IMR-90 (cell line): ENCODE results near the gene PVALEF. TPM values are rescaled to one million over a fixed set of nuclear protein-coding genes. Genes with fewer than 3 reads are reported as not detected.

Experiments used
- ATAC-seq: fragments of 200-7000 bp; cut with Tn5 transposase; 2 replicates; pipeline ENCODE4 v1.9.1; 2020; ENCODE audit warnings: low read depth, mild to moderate bottlenecking, moderate library complexity
- BruUV-seq: library from RNA; stranded (reverse); fragments of 400-500 nt; replicated peaks from 2 replicates; lab custom pipeline; 2021; lab: Mats Ljungman, UMichigan
- CTCF ChIA-PET: fragments of 300-600 bp; formaldehyde crosslinking; extraction: SDS; loops from one replicate; lab custom pipeline; 2021; ENCODE audit warnings: antibody characterized with exemption; lab: Yijun Ruan, JAX
- POLR2A ChIA-PET: fragments of 300-600 bp; sonication (Branson Sonifier 250); formaldehyde crosslinking; loops from one replicate; lab custom pipeline; 2022; ENCODE audit warnings: antibody characterized with exemption; ENCODE audit not compliant: unreplicated experiment; lab: Charles Lee
- DNase-seq: peaks from one replicate; pipeline ENCODE4 v3.0.0; 2013
- H2AFZ ChIP-seq: replicated peaks from 2 replicates; pipeline ENCODE3; 2013; ENCODE audit warnings: low read length, mild to moderate bottlenecking; ENCODE audit not compliant: poor library complexity
- H2AK5ac ChIP-seq: 2 replicates; pipeline ENCODE4 v1.6.1; 2013; ENCODE audit warnings: low read depth, low read length, inconsistent platforms
- H2AK9ac ChIP-seq: replicated peaks from 2 replicates; pipeline ENCODE3; 2013; ENCODE audit warnings: mild to moderate bottlenecking, low read depth, low read length, moderate library complexity; ENCODE audit not compliant: poor library complexity
- H2BK120ac ChIP-seq: 2 replicates; pipeline ENCODE4 v1.6.1; 2013; ENCODE audit warnings: low read depth, low read length, inconsistent platforms
- H2BK15ac ChIP-seq: 3 replicates; pipeline ENCODE4 v1.6.1; 2013; ENCODE audit warnings: low read depth, low read length, inconsistent platforms
- H2BK20ac ChIP-seq: 2 replicates; pipeline ENCODE4 v1.6.1; 2013; ENCODE audit warnings: low read depth, mild to moderate bottlenecking, inconsistent platforms, low read length, moderate library complexity
- H2BK5ac ChIP-seq: 2 replicates; pipeline ENCODE4 v1.6.1; 2013; ENCODE audit warnings: mild to moderate bottlenecking, low read depth, low read length, inconsistent platforms; ENCODE audit not compliant: poor library complexity, severe bottlenecking
- H3K14ac ChIP-seq: replicated peaks from 2 replicates; pipeline ENCODE4 v1.6.1; 2013; ENCODE audit warnings: low read depth, low read length, inconsistent platforms
- H3K18ac ChIP-seq: 2 replicates; pipeline ENCODE4 v1.6.1; 2013; ENCODE audit warnings: low read depth, low read length, control low read depth
- H3K23ac ChIP-seq: 2 replicates; pipeline ENCODE4 v1.6.1; 2013; ENCODE audit warnings: low read depth, low read length, inconsistent platforms
- H3K27ac ChIP-seq: 2 replicates; pipeline ENCODE4 v1.5.1; 2013; ENCODE audit warnings: mild to moderate bottlenecking, control low read depth, low read length; ENCODE audit not compliant: insufficient read depth
- H3K27me3 ChIP-seq: 2 replicates; pipeline ENCODE4 v1.6.1; 2013; ENCODE audit warnings: low read length; ENCODE audit not compliant: control insufficient read depth, insufficient read depth
- H3K36me3 ChIP-seq: 2 replicates; pipeline ENCODE4 v1.6.1; 2013; ENCODE audit warnings: low read length, mixed read lengths; ENCODE audit not compliant: control insufficient read depth, insufficient read depth
- H3K4ac ChIP-seq: 2 replicates; pipeline ENCODE4 v1.6.1; 2013; ENCODE audit warnings: low read depth, low read length, inconsistent platforms
- H3K4me1 ChIP-seq: 2 replicates; pipeline ENCODE4 v1.6.1; 2013; ENCODE audit warnings: low read length, mixed read lengths; ENCODE audit not compliant: control insufficient read depth, insufficient read depth
- H3K4me2 ChIP-seq: 2 replicates; pipeline ENCODE4 v1.6.1; 2013; ENCODE audit warnings: low read depth, mild to moderate bottlenecking, control low read depth, low read length, moderate library complexity
- H3K4me3 ChIP-seq: 2 replicates; pipeline ENCODE4 v1.5.1; 2013; ENCODE audit warnings: low read depth, mild to moderate bottlenecking, control low read depth, low read length, moderate library complexity; ENCODE audit not compliant: insufficient read depth
- H3K56ac ChIP-seq: 2 replicates; pipeline ENCODE4 v1.6.1; 2013; ENCODE audit warnings: low read length, inconsistent platforms; ENCODE audit not compliant: insufficient read depth; ENCODE audit errors: extremely low read depth
- H3K79me1 ChIP-seq, 2 experiments: 2 replicates each; pipeline ENCODE4 v1.6.1; 2013; ENCODE audit warnings: low read length in 2 of 2, inconsistent platforms in 1 of 2, low read depth in 1 of 2
- H3K9ac ChIP-seq: 2 replicates; pipeline ENCODE4 v1.6.1; 2013; ENCODE audit warnings: low read depth, low read length, control low read depth
- H3K9me1 ChIP-seq: 2 replicates; pipeline ENCODE4 v1.6.1; 2013; ENCODE audit warnings: low read length, inconsistent platforms; ENCODE audit not compliant: insufficient read depth
- H3K9me3 ChIP-seq: 2 replicates; pipeline ENCODE4 v1.6.1; 2013; ENCODE audit warnings: low read length; ENCODE audit not compliant: control insufficient read depth, insufficient read depth
- H4K20me1 ChIP-seq: 2 replicates; pipeline ENCODE4 v1.6.1; 2013; ENCODE audit warnings: low read length, inconsistent platforms; ENCODE audit not compliant: insufficient read depth
- H4K5ac ChIP-seq: 2 replicates; pipeline ENCODE4 v1.6.1; 2013; ENCODE audit warnings: mild to moderate bottlenecking, low read depth, low read length, control low read depth
- H4K8ac ChIP-seq, 2 experiments: 2 replicates each; pipeline ENCODE4 v1.6.1; 2013; ENCODE audit warnings: low read depth in 2 of 2, low read length in 2 of 2, control low read depth in 1 of 2, inconsistent platforms in 1 of 2
- H4K91ac ChIP-seq: 2 replicates; pipeline ENCODE4 v1.6.1; 2013; ENCODE audit warnings: low read depth, low read length, inconsistent platforms; ENCODE audit not compliant: insufficient read depth
- BHLHE40 ChIP-seq: fragments of 150-350 bp; IDR thresholded peaks from 2 replicates; pipeline ENCODE4 v1.6.1; 2016; ENCODE audit warnings: mild to moderate bottlenecking, low read depth, low read length
- CEBPB ChIP-seq: IDR thresholded peaks from 2 replicates; pipeline ENCODE4 v1.6.1; 2012; ENCODE audit warnings: low read depth, low read length, improper control_type of control experiment
- CHD1 ChIP-seq: IDR thresholded peaks from 2 replicates; pipeline ENCODE4 v1.6.1; 2012; ENCODE audit warnings: low read depth, low read length, improper control_type of control experiment
- ELK1 ChIP-seq: fragments of 150-350 bp; IDR thresholded peaks from 2 replicates; pipeline ENCODE4 v1.6.1; 2016; ENCODE audit warnings: low read depth, mild to moderate bottlenecking, low read length, moderate library complexity, borderline replicate concordance
- FOS ChIP-seq: fragments of 150-350 bp; IDR thresholded peaks from 2 replicates; pipeline ENCODE4 v1.6.1; 2016; ENCODE audit warnings: low read depth, low read length
- MAFK ChIP-seq: IDR thresholded peaks from 2 replicates; pipeline ENCODE4 v1.6.1; 2012; ENCODE audit warnings: low read depth, low read length, improper control_type of control experiment
- MAZ ChIP-seq: IDR thresholded peaks from 2 replicates; pipeline ENCODE4 v1.6.1; 2012; ENCODE audit warnings: low read depth, mild to moderate bottlenecking, low read length, improper control_type of control experiment, moderate library complexity, borderline replicate concordance
- MXI1 ChIP-seq: IDR thresholded peaks from 2 replicates; pipeline ENCODE4 v1.6.1; 2012; ENCODE audit warnings: low read depth, mild to moderate bottlenecking, low read length, moderate library complexity, borderline replicate concordance
- NFE2L2 ChIP-seq: fragments of 150-350 bp; IDR thresholded peaks from 2 replicates; pipeline ENCODE4 v1.6.1; 2016; ENCODE audit warnings: low read depth, mild to moderate bottlenecking, low read length
- POLR2A ChIP-seq: IDR thresholded peaks from 2 replicates; pipeline ENCODE4 v1.6.1; 2012; ENCODE audit warnings: mild to moderate bottlenecking, low read depth, low read length
- RAD21 ChIP-seq: IDR thresholded peaks from 2 replicates; pipeline ENCODE4 v1.6.1; 2012; ENCODE audit warnings: low read length, improper control_type of control experiment
- RCOR1 ChIP-seq: IDR thresholded peaks from 2 replicates; pipeline ENCODE4 v1.6.1; 2012; ENCODE audit warnings: mild to moderate bottlenecking, low read length, improper control_type of control experiment; ENCODE audit not compliant: insufficient replicate concordance
- RFX5 ChIP-seq: IDR thresholded peaks from 2 replicates; pipeline ENCODE4 v1.8.0; 2012; ENCODE audit warnings: low read depth, mild to moderate bottlenecking, low read length, moderate library complexity
- SMC3 ChIP-seq: fragments of 150-350 bp; IDR thresholded peaks from 2 replicates; pipeline ENCODE4 v1.6.1; 2016; ENCODE audit warnings: low read depth, mild to moderate bottlenecking, antibody characterized with exemption, low read length, moderate library complexity
- WGBS, 2 experiments: methylation state at CpG; one replicate each; pipeline versions ENCODE4 v1.1.5 to v1.1.7; 2013; ENCODE audit warnings: missing lambda C conversion rate in 2 of 2; ENCODE audit not compliant: insufficient read length in 1 of 2; ENCODE audit errors: extremely low coverage in 2 of 2; 5-methylcytosine and 5-hydroxymethylcytosine counted together
- dilution Hi-C: fragments of 300-500 bp; cut with HindIII; formaldehyde crosslinking; loops from one replicate; pipeline ENCODE4 v1.14.3; 2018; ENCODE audit warnings: low sequenced_read_pairs; ENCODE audit not compliant: unreplicated experiment
- in situ Hi-C: fragments of 300-500 bp; cut with MboI; formaldehyde crosslinking; loops from 3 replicates; pipeline ENCODE4 v1.14.3; 2019; ENCODE audit warnings: low sequenced_read_pairs, inconsistent platforms, mixed read lengths
- intact Hi-C: fragments of 100-400 bp; cut with micrococcal nuclease; formaldehyde crosslinking; loops from 2 replicates; pipeline ENCODE4 v1.10.0; 2022
- polyA plus RNA-seq, 3 experiments: library from polyadenylated mRNA; depleted of rRNA; stranded (reverse); fragments of >200 nt; gene quantifications; 2 replicates each; pipeline ENCODE4 v1.2.3, GENCODE V29; 2012; ENCODE audit warnings: low replicate concordance in 1 of 3
- total RNA-seq: library from RNA; depleted of rRNA; stranded (reverse); fragments of >200 nt; gene quantifications from 2 replicates; pipeline ENCODE4 v1.2.3, GENCODE V29; 2012
- TF ChIP-seq, protein P1 (sequence below): fragments of 150-350 bp; IDR thresholded peaks from 2 replicates; pipeline ENCODE4 v1.6.1; 2017; ENCODE audit warnings: mild to moderate bottlenecking, antibody characterized with exemption, low read length, low read depth
- TF ChIP-seq, protein P2 (sequence below): conservative IDR thresholded peaks from 2 replicates; pipeline ENCODE4 v1.5.1; 2012; ENCODE audit warnings: mild to moderate bottlenecking, low read depth, low read length, improper control_type of control experiment

PVALEF gene
- total and polyA plus RNA-seq, 2 of the 4 experiments (the other 2 are of a cell fraction), result not detected

GRCh38 chr17:81144423-81144781 lies 20.9 kb upstream of the PVALEF start:
- no peak overlapping the region for H3K23ac ChIP-seq
- ChIA-PET CTCF (no interaction called here), POLR2A (no interaction called here)
- no peak overlapping the region for H4K8ac ChIP-seq
- no peak for DNase-seq
- no peak overlapping the region for H2AK9ac ChIP-seq
- no peak overlapping the region for H4K91ac ChIP-seq
- H2BK5ac ChIP-seq, result no peak overlapping the region
- no peak overlapping the region for H3K4me2 ChIP-seq
- BruUV-seq, result no TSS peak
- H4K5ac ChIP-seq, result no peak overlapping the region
- H3K4me1 ChIP-seq, result no peaks in the 10 kb centered on the region
- TF ChIP-seq, protein P1, sequence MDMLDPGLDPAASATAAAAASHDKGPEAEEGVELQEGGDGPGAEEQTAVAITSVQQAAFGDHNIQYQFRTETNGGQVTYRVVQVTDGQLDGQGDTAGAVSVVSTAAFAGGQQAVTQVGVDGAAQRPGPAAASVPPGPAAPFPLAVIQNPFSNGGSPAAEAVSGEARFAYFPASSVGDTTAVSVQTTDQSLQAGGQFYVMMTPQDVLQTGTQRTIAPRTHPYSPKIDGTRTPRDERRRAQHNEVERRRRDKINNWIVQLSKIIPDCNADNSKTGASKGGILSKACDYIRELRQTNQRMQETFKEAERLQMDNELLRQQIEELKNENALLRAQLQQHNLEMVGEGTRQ, result no peak
- TF ChIP-seq, protein P2, sequence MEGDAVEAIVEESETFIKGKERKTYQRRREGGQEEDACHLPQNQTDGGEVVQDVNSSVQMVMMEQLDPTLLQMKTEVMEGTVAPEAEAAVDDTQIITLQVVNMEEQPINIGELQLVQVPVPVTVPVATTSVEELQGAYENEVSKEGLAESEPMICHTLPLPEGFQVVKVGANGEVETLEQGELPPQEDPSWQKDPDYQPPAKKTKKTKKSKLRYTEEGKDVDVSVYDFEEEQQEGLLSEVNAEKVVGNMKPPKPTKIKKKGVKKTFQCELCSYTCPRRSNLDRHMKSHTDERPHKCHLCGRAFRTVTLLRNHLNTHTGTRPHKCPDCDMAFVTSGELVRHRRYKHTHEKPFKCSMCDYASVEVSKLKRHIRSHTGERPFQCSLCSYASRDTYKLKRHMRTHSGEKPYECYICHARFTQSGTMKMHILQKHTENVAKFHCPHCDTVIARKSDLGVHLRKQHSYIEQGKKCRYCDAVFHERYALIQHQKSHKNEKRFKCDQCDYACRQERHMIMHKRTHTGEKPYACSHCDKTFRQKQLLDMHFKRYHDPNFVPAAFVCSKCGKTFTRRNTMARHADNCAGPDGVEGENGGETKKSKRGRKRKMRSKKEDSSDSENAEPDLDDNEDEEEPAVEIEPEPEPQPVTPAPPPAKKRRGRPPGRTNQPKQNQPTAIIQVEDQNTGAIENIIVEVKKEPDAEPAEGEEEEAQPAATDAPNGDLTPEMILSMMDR, result no peak
- TF ChIP-seq MAFK (no peak), MAZ (no peak), CEBPB (no peak), SMC3 (no peak), MXI1 (no peak), CHD1 (no peak), ELK1 (no peak), RCOR1 (no peak), RAD21 (no peak), FOS (no peak), POLR2A (no peak), NFE2L2 (no peak), BHLHE40 (no peak), RFX5 (no peak)
- H3K9ac ChIP-seq, result no peak overlapping the region
- H3K56ac ChIP-seq, result no peak overlapping the region
- no peak overlapping the region for H3K27ac ChIP-seq
- no peaks in the 10 kb centered on the region for H3K9me1 ChIP-seq
- no peak overlapping the region for H2BK15ac ChIP-seq
- H3K9me3 ChIP-seq, result no peaks in the 10 kb centered on the region
- no peak overlapping the region for H3K14ac ChIP-seq
- H3K36me3 ChIP-seq, result no peaks in the 10 kb centered on the region
- intact Hi-C loops (loop anchor here (5.0 kb wide), 1 partner anchor 78 kb away; the partner anchor contains the start of gene CEP131), dilution Hi-C loops (no loop called here), in situ Hi-C loops (no loop called here)
- H4K20me1 ChIP-seq, result no peaks in the 10 kb centered on the region
- no peak overlapping the region for H3K4me3 ChIP-seq
- no peak overlapping the region for H3K4ac ChIP-seq
- no peak overlapping the region for H2BK120ac ChIP-seq
- no peak for ATAC-seq
- H3K18ac ChIP-seq, result no peak overlapping the region
- no peak overlapping the region for H2AK5ac ChIP-seq
- H2AFZ ChIP-seq, result no peak overlapping the region
- WGBS, 2 experiments, result no CpG with 5 or more reads among the region's 14 CpGs
- H2BK20ac ChIP-seq, result no peak overlapping the region
- H3K27me3 ChIP-seq, result peaks cover 13% of the 10 kb centered on the region
- H3K79me1 ChIP-seq, result no peaks in the 10 kb centered on the region
